Upper lobe of left lung (tissue), 6 donors: Measurements from ENCODE around the gene NEURL1B. TPM values are rescaled to one million over a fixed set of nuclear protein-coding genes. Genes with fewer than 3 reads are reported as not detected.

Experiments
- ATAC-seq, 2 donors: fragments of 200-7000 bp; cut with Tn5 transposase; one replicate each; pipeline ENCODE4 v1.9.1; 2022; ENCODE audit warnings: mild to moderate bottlenecking in 2 of 2, moderate library complexity in 2 of 2; ENCODE audit not compliant: low FRiP score in 2 of 2
- DNase-seq, 2 donors: peaks; one replicate each; pipeline ENCODE4 v3.0.0-alpha.2; 2019 to 2020
- H3K27ac ChIP-seq, 4 donors: fragments of 200-600 bp; sonication (generic); one replicate each; pipeline ENCODE4 v1.5.1; 2016 to 2019
- H3K27me3 ChIP-seq, 4 donors: fragments of 200-600 bp; sonication (generic); one replicate each; pipeline ENCODE4 v1.5.1; 2017 to 2019
- H3K36me3 ChIP-seq, 4 donors: fragments of 200-600 bp; sonication (generic); one replicate each; pipeline ENCODE4 v1.5.1; 2016 to 2019
- H3K4me1 ChIP-seq, 4 donors: fragments of 200-600 bp; sonication (generic); one replicate each; pipeline ENCODE4 v1.5.1; 2018 to 2019
- H3K4me3 ChIP-seq, 4 donors: fragments of 200-600 bp; sonication (generic); one replicate each; pipeline ENCODE4 v1.5.1; 2017 to 2019; ENCODE audit warnings: mild to moderate bottlenecking in 2 of 4, moderate library complexity in 1 of 4
- H3K9me3 ChIP-seq, 4 donors: fragments of 200-600 bp; sonication (generic); one replicate each; pipeline ENCODE4 v1.5.1; 2018 to 2019
- EP300 ChIP-seq, 4 donors: sonication (generic); formaldehyde crosslinking; IDR thresholded peaks; one replicate each; pipeline ENCODE4 v1.5.1; 2017; ENCODE audit warnings: antibody characterized with exemption in 4 of 4, control low read depth in 2 of 4
- POLR2A ChIP-seq, 4 donors: fragments of 450-650 bp; IDR thresholded peaks; one replicate each; pipeline ENCODE4 v1.5.1; 2016 to 2017; ENCODE audit warnings: antibody characterized with exemption in 4 of 4, mild to moderate bottlenecking in 2 of 4
- POLR2AphosphoS5 ChIP-seq, 2 donors: sonication (generic); formaldehyde crosslinking; IDR thresholded peaks; one replicate each; pipeline ENCODE4 v1.5.1; 2017; ENCODE audit warnings: antibody characterized with exemption in 2 of 2
- WGBS, 2 donors: methylation state at CpG; one replicate each; pipeline ENCODE4 v1.1.5; 2017 to 2018; 5-methylcytosine and 5-hydroxymethylcytosine counted together
- total RNA-seq, 6 donors: library from RNA; depleted of rRNA in 4 of 6; stranded (reverse); fragments of >200 nt in 4 of 6; gene quantifications; one replicate each; pipeline versions ENCODE4 v1.1.0 to v1.2.1, GENCODE V29; 2016 to 2021
- TF ChIP-seq, protein P1 (sequence below), 6 experiments: fragments of 450-650 bp in 4 of 6; fragments of 200-600 bp in 2 of 6; sonication (generic) in 2 of 6; IDR thresholded peaks; one replicate each; pipeline ENCODE4 v1.5.1; 2016 to 2019; ENCODE audit warnings: antibody characterized with exemption in 6 of 6
- donor health status: DM: no; HTN: no; CAD: no; lungs with moderate emphysema.
- donor health status: DM: no; HTN: yes; CAD: no; lungs with severe emphysema.

The NEURL1B gene
- total RNA-seq, 6 donors from 2014 or later, result 6.3 to 29.4 (median 15.1) TPM

- 75% methylated on average over 11 of the region's 11 CpGs for WGBS, 2 donors
- peaks cover 0 to 25% (median 5%) of the 10 kb centered on the region in 4 donors for H3K36me3 ChIP-seq
- no peaks in the 10 kb centered on the region for H3K27me3 ChIP-seq
- peak overlapping the region in 3 of 4 donors; percentile 27 to 83 (median 79) for H3K27ac ChIP-seq
- no peaks in the 10 kb centered on the region for H3K9me3 ChIP-seq
- DNase-seq, result no peak
- no peak overlapping the region for H3K4me3 ChIP-seq
- no peak for ATAC-seq
- H3K4me1 ChIP-seq, result peaks cover 13 to 30% (median 25%) of the 10 kb centered on the region in 4 donors
- TF ChIP-seq, protein P1, sequence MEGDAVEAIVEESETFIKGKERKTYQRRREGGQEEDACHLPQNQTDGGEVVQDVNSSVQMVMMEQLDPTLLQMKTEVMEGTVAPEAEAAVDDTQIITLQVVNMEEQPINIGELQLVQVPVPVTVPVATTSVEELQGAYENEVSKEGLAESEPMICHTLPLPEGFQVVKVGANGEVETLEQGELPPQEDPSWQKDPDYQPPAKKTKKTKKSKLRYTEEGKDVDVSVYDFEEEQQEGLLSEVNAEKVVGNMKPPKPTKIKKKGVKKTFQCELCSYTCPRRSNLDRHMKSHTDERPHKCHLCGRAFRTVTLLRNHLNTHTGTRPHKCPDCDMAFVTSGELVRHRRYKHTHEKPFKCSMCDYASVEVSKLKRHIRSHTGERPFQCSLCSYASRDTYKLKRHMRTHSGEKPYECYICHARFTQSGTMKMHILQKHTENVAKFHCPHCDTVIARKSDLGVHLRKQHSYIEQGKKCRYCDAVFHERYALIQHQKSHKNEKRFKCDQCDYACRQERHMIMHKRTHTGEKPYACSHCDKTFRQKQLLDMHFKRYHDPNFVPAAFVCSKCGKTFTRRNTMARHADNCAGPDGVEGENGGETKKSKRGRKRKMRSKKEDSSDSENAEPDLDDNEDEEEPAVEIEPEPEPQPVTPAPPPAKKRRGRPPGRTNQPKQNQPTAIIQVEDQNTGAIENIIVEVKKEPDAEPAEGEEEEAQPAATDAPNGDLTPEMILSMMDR (IDR thresholded peaks at IDR 0.05), result no peak
- no peak for TF ChIP-seq POLR2AphosphoS5 (IDR thresholded peaks at IDR 0.05)
- no peak for TF ChIP-seq POLR2A (IDR thresholded peaks at IDR 0.05)
- TF ChIP-seq EP300 (IDR thresholded peaks at IDR 0.05), result no peak
Measured at GRCh38 chr5:172668594-172669071, 27.6 kb downstream of the NEURL1B start.

DNA sequence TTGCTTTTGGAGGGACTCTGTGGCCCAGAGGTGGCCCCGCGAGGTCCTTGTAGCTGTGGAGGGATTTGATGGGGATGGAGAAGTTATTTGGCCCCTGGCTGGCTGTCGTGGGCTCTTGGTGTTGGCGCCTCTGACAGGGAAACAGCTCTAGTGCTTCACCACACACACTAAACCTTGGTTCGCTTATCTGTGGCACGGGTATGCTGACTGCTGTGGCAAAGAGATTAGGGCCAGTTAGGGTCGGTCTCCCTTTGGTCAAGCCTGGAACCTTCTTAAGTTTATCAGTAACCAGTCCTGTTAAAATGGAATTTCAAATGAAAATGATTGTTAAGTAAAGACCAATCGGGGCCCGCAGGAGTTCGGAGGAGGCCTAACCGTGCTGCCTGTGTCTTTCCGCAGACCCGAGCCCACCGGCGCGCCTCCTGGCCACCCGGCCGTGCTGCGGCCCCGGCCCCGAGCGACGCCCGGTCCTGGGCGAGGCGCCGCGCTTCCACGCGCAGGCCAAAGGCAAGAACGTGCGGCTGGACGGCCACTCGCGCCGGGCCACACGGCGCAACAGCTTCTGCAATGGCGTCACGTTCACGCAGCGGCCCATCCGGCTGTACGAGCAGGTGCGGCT, 28.4 kb downstream of the NEURL1B start:
- H3K4me3 ChIP-seq, result no peak overlapping the region
- H3K27ac ChIP-seq, result peak overlapping the region in 3 of 4 donors; percentile 7 to 83 (median 79)
- DNase-seq, result peak in 1 of 2 donors; percentile 79
- 90 to 92% methylated on average over 38 to 39 of the region's 45 CpGs for WGBS, 2 donors
- no peak for TF ChIP-seq EP300 (IDR thresholded peaks at IDR 0.05)
- H3K9me3 ChIP-seq, result no peaks in the 10 kb centered on the region
- ATAC-seq, result no peak
- peaks cover 0 to 25% (median 5%) of the 10 kb centered on the region in 4 donors for H3K36me3 ChIP-seq
- H3K27me3 ChIP-seq, result no peaks in the 10 kb centered on the region
- H3K4me1 ChIP-seq, result peaks cover 13 to 23% (median 18%) of the 10 kb centered on the region in 4 donors

DNA sequence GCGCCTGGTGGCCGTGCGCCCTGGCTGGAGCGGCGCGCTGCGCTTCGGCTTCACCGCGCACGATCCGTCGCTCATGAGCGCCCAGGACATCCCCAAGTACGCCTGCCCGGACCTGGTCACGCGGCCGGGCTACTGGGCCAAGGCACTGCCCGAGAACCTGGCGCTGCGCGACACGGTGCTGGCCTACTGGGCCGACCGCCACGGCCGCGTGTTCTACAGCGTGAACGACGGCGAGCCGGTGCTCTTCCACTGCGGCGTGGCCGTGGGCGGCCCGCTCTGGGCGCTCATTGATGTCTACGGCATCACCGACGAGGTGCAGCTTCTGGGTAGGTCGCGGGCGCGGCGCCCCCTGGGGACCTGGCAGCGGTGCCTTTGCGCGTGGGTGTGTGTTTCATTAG, 28.9 kb downstream of the NEURL1B start:
- Histone ChIP-seq H3K27me3 (no peaks in the 10 kb centered on the region), H3K36me3 (peaks cover 0 to 25% (median 5%) of the 10 kb centered on the region in 4 donors), H3K27ac (no peak overlapping the region), H3K4me3 (no peak overlapping the region), H3K9me3 (no peaks in the 10 kb centered on the region), H3K4me1 (peaks cover 13 to 23% (median 15%) of the 10 kb centered on the region in 4 donors)
- WGBS, 2 donors, result 93 to 95% methylated on average over 22 to 48 of the region's 51 CpGs
- TF ChIP-seq POLR2AphosphoS5 (IDR thresholded peaks at IDR 0.05), result no peak
- TF ChIP-seq EP300 (IDR thresholded peaks at IDR 0.05), result no peak
- DNase-seq (peak in 1 of 2 donors; percentile 85), ATAC-seq (no peak)

DNA sequence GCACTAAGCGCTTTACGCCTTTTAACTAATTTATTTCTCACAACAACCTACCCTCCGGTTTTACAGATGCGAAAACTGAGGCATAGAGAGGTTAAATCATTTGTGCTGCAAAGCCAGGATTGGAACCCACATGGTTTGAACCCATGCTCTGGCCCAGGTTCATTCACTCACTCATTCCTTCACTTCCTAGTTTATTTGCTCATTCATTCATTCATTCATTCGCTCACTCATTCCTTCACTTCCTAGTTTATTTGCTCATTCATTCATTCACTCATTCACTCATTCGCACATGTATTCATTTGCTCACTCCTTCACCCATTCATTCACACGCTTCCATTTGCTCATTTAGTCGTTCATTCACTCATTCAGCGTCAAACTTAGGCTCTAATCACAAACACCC, 29.4 kb downstream of the NEURL1B start:
- H3K27ac ChIP-seq, result no peak overlapping the region
- H3K9me3 ChIP-seq, result no peaks in the 10 kb centered on the region
- H3K4me1 ChIP-seq, result peaks cover 9 to 19% (median 12%) of the 10 kb centered on the region in 4 donors
- WGBS, 2 donors, result 96 to 99% methylated on average over 9 of the region's 9 CpGs
- TF ChIP-seq EP300 (IDR thresholded peaks at IDR 0.05) (no peak), POLR2A (IDR thresholded peaks at IDR 0.05) (no peak), POLR2AphosphoS5 (IDR thresholded peaks at IDR 0.05) (no peak)
- TF ChIP-seq, protein P1 (IDR thresholded peaks at IDR 0.05), result no peak
- no peak overlapping the region for H3K4me3 ChIP-seq
- H3K27me3 ChIP-seq, result no peaks in the 10 kb centered on the region
- no peak for ATAC-seq
- H3K36me3 ChIP-seq, result peaks cover 0 to 25% (median 5%) of the 10 kb centered on the region in 4 donors
- DNase-seq, result no peak

GRCh38 chr5:172671091-172671490, 30.0 kb downstream of the NEURL1B start:
- Histone ChIP-seq H3K9me3 (no peaks in the 10 kb centered on the region), H3K27me3 (no peaks in the 10 kb centered on the region), H3K36me3 (peaks cover 0 to 25% (median 5%) of the 10 kb centered on the region in 4 donors), H3K4me3 (no peak overlapping the region), H3K4me1 (peaks cover 5 to 14% (median 9%) of the 10 kb centered on the region in 4 donors), H3K27ac (no peak overlapping the region)
- 91 to 98% methylated on average over 5 of the region's 5 CpGs for WGBS, 2 donors
- ATAC-seq (no peak), DNase-seq (no peak)
- no peak for TF ChIP-seq EP300 (IDR thresholded peaks at IDR 0.05)
- TF ChIP-seq, protein P1 (IDR thresholded peaks at IDR 0.05), result no peak
- no peak for TF ChIP-seq POLR2AphosphoS5 (IDR thresholded peaks at IDR 0.05)

DNA sequence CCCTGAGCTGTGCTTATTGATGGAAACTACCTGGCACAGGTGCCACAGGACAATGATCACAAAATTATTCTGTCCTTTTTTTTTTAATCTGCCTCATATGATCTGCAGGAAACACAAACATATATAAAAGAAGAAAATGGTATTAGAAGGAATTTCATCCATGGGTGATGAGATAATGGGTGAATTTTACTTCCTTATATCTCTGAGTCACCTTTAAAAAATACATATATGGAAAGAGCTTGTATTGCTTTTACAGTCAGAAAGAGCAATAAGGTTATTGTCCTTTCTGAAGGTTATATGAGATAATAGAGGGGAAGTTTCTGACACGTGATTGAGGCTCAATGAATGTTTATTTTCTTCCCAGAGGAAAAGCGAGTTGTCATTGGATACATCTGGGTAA, 31.6 kb downstream of the NEURL1B start:
- H3K27me3 ChIP-seq, result no peaks in the 10 kb centered on the region
- peaks cover 0 to 31% (median 5%) of the 10 kb centered on the region in 4 donors for H3K36me3 ChIP-seq
- H3K4me1 ChIP-seq, result peaks cover 5 to 11% (median 7%) of the 10 kb centered on the region in 4 donors
- WGBS, 2 donors, result 58% methylated on average over 2 of the region's 2 CpGs
- H3K9me3 ChIP-seq, result no peaks in the 10 kb centered on the region
- no peak overlapping the region for H3K4me3 ChIP-seq
- DNase-seq (no peak), ATAC-seq (no peak)
- H3K27ac ChIP-seq, result no peak overlapping the region
- TF ChIP-seq POLR2AphosphoS5 (IDR thresholded peaks at IDR 0.05) (no peak), POLR2A (IDR thresholded peaks at IDR 0.05) (no peak), EP300 (IDR thresholded peaks at IDR 0.05) (no peak)
- TF ChIP-seq, protein P1 (IDR thresholded peaks at IDR 0.05), result no peak
